ENCODE data around the gene FEZF2. TPM values are rescaled to one million over a fixed set of nuclear protein-coding genes. Genes with fewer than 3 reads are reported as not detected.
A peak's percentile ranks its signal among the peaks of the same experiment; 100 is the strongest.

The FEZF2 gene
- total and polyA plus RNA-seq, 2 of the 8 experiments (the other 6 are each of a cell fraction or from before 2014, with no cell fraction given), result 0.06 TPM; not detected in 1

DNA sequence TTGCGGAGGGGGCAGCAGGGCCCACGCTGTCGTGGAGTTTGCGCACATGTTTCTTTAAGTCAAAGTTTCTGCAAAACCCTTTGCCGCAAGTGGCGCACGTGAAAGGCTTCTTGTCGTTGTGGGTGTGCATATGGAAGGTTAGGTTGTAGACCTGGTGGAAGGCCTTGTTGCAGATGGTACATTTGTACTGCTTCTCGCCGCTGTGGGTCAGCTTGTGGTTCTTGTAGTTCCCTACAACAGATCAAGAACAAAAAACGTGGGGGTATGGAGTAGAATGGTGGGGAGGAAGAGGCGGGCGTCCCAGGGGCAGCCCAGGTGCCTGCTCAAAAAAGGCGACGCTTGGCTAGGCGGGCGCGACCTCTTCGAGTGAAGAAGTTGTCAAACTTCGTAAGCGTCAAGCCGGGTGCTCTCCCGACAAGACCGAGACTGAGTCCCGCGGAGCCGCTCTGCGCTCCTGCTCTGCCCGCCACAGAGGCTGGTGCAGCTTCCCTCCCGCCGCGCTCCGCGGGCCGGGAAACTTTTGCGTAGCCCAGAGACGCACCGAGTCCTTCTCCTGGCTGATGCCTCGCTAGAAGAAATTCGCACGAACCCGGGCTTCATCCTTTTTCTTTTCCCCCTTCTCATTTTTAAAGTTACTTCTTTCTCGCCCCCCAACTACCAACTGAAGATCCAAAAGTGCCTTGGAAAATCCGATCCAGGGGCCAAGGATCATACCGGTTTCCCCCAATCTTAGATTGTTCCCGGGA is 3.1 kb downstream of the FEZF2 start:
- Histone ChIP-seq H2BK15ac (ENCODE audit: low read length) (no peak overlapping the region), H3K27me3 (replicated peaks in 1 of 4; ENCODE audit: control insufficient read depth in 3 of 4, extremely low read depth in 1 of 4, insufficient read depth in 3 of 4, low read length in 3 of 4) (peaks cover 91 to 100% (median 98%) of the 10 kb centered on the region in 4 experiments), H4K91ac (replicated peaks; ENCODE audit: insufficient read length, low read length) (no peak overlapping the region), H3K14ac (ENCODE audit: insufficient read length) (no peak overlapping the region), H2BK5ac (ENCODE audit: low read depth, low read length) (no peak overlapping the region), H4K8ac (ENCODE audit: extremely low read depth, insufficient read depth, low read length) (no peak overlapping the region), H3K9me3 (ENCODE audit: insufficient read depth in 2 of 2, low read depth in 1 of 2, low read length in 1 of 2) (no peaks in the 10 kb centered on the region; a peak in 1 of 4 replicates), H3K79me2 (ENCODE audit: control insufficient read depth in 1 of 2, insufficient read depth in 2 of 2, low read length in 2 of 2) (no peaks in the 10 kb centered on the region), H3K4me1 (replicated peaks in 1 of 4; ENCODE audit: control insufficient read depth in 3 of 4, insufficient read depth in 4 of 4, low read length in 3 of 4) (peaks cover 16 to 72% (median 45%) of the 10 kb centered on the region in 4 experiments), H3K18ac (ENCODE audit: extremely low read depth, low read length) (peak overlapping the region; percentile 53; the same call in 1 of the 2 replicates), H3K23me2 (ENCODE audit: low read depth, low read length) (peaks cover 4% of the 10 kb centered on the region; the same call in 1 of the 2 replicates), H2BK12ac (ENCODE audit: low read depth, low read length) (peak overlapping the region; percentile 18; the same call in 1 of the 2 replicates), H3K27ac (ENCODE audit: low read depth, low read length) (no peak overlapping the region), H3K56ac (replicated peaks; ENCODE audit: insufficient read length, low read depth, low read length) (no peak overlapping the region), H4K5ac (ENCODE audit: insufficient read length, low read depth, low read length) (no peak overlapping the region), H3K79me1 (ENCODE audit: low read depth, low read length) (no peaks in the 10 kb centered on the region), H3K9ac (replicated peaks in 1 of 4; ENCODE audit: extremely low read depth in 1 of 4, low read depth in 3 of 4, low read length in 3 of 4) (no peak overlapping the region), H3K4me2 (ENCODE audit: insufficient read depth in 1 of 2, low read depth in 2 of 2, low read length in 2 of 2) (peak overlapping the region; percentile 56 to 90), H2BK20ac (ENCODE audit: low read length) (0 out of 2 replicates have a peak overlapping the region, but pooled peaks have one; percentile 32), H2BK120ac (replicated peaks; ENCODE audit: low read depth, low read length) (peak overlapping the region; percentile 40), H3K36me3 (ENCODE audit: control insufficient read depth in 2 of 4, insufficient read depth in 4 of 4, low read length in 3 of 4) (no peaks in the 10 kb centered on the region), H2AFZ (ENCODE audit: low read length) (no peak overlapping the region), H3K4ac (replicated peaks; ENCODE audit: insufficient read length, low read depth, low read length) (no peak overlapping the region), H3K4me3 (ENCODE audit: extremely low read depth in 1 of 4, insufficient read depth in 2 of 4, low read depth in 3 of 4, low read length in 4 of 4) (peak overlapping the region in 2 of 4 experiments; percentile 19 to 60; a peak in 5 of 8 replicates), H4K20me1 (replicated peaks in 1 of 2; ENCODE audit: control insufficient read depth in 1 of 2, insufficient read depth in 2 of 2, low read length in 2 of 2) (peaks cover 2 to 16% of the 10 kb centered on the region in 2 experiments), H3K23ac (ENCODE audit: insufficient read length) (no peak overlapping the region), H2AK5ac (ENCODE audit: low read depth, low read length) (peak overlapping the region; percentile 97; the same call in 1 of the 2 replicates)
- CTCF ChIA-PET (ENCODE audit: partially characterized antibody), result interaction anchor here (0.7 to 3.3 kb wide), 6 partner anchors 10 to 1590 kb away, joined by 3 to 19 read pairs (median 3); no protein-coding TSS in a partner anchor
- DNase-seq (ENCODE audit: low read depth in 1 of 2, low spot score in 2 of 2), result peak in 1 of 2 experiments; percentile 70
- FAIRE-seq, result no peak
- WGBS, 2 experiments (ENCODE audit: extremely low coverage in 1 of 2, insufficient coverage in 1 of 2, insufficient read length in 1 of 2, insufficient replicate concordance in 2 of 2, low coverage in 1 of 2, low lambda C conversion rate in 2 of 2, missing lambda C conversion rate in 1 of 2), result 2% methylated on average over 46 of the region's 46 CpGs; no CpG with 5 or more reads in 1 of the 2 experiments
- POLR2A ChIA-PET (ENCODE audit: partially characterized antibody), result interaction anchor here (4.6 kb wide), 1 partner anchor 9 kb away, joined by 26 read pairs; no protein-coding TSS in a partner anchor
- TF ChIP-seq PHF8 (conservative IDR thresholded peaks at IDR 0.05; ENCODE audit: low read depth, low read length) (no peak), KDM5A (IDR thresholded peaks at IDR 0.05; ENCODE audit: low read length) (no peak), CTBP2 (IDR thresholded peaks at IDR 0.05; ENCODE audit: borderline replicate concordance, insufficient read depth, insufficient read length, low read length) (peak; percentile 42), SP4 (IDR thresholded peaks at IDR 0.05; ENCODE audit: low read length) (no peak)
